IPS DF 19.7 (cell line): Measurements from ENCODE around the gene PHC2.

ENCODE experiments used
- DNase-seq: peaks from one replicate; pipeline ENCODE4 v3.0.0-alpha.2; 2013; ENCODE audit warnings: low read depth, low spot score

Gene PHC2

DNA sequence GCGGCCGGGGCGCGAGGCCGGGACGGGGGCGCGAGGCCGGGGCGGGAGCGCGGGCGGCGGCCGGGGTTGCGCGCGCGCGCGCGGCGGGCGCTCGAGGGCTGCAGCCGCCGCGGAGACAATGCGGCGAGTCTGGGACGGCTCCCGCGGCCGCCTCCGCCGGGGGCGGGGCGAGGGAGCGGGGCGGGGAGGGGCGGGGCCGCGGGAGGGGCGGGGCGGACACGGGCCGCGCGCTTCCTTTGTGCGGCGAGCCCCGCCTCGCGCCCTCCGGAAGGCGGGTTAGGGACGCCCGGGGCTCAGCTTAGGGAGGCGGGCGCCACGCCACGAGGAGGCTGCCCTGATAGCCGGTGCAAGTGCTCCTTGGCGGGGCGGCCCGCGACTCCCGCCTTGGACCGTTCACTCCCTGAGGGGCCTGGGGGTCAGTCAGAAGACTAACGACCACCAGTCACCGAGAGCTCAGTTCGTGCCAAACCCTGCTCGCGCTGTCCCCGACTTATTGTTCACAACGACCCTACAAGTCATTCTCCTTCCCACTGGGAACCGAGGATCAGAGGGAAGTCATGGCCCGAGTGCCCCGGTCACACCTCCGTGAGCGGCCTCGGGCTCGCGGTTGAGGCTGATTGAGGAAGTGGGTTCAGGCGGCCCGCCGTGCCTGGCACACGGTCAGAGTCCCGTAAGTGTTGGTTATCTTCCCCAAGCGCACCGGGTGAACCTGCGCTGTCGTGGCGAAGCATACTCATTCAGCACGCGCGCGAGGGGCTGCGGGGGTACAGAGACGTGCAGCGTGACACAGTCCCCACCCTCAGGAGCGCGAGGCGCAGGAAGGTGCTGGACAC is 80.9 kb downstream of the PHC2 start:
- DNase-seq, result no peak

DNA sequence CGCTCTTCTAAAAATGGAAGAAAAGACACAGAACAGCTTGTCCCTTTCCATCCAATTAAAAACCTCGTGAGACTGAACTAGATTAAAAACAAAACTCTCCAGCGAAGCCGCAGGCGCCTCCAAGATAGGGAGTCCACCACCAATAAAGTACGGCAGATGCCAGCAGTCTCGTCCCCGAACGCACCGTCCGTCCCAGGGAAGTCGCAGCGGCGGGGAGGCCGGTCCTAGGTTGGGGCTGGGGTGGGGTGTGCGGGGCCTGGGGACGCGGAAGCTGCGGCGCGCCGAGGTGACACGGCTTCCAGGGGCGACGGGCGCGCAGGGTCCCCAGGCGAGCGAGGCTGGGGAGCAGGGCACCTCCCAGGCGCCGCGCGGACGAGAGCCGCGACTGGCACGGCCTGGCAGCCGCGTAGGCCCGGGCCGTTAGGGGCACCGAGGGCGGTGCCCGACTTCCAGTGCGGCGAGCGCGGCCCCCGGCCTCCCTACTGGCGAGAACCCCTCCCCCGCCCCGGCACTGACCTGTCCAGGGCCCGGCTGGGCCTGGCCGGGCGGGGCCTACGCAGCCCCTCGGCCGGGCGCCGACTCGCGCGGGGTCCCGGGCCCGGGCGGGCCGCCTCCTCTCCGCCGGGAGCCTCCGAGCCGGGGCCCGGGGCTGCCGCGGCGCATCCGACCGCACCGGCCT is 81.7 kb downstream of the PHC2 start:
- DNase-seq, result no peak

DNA sequence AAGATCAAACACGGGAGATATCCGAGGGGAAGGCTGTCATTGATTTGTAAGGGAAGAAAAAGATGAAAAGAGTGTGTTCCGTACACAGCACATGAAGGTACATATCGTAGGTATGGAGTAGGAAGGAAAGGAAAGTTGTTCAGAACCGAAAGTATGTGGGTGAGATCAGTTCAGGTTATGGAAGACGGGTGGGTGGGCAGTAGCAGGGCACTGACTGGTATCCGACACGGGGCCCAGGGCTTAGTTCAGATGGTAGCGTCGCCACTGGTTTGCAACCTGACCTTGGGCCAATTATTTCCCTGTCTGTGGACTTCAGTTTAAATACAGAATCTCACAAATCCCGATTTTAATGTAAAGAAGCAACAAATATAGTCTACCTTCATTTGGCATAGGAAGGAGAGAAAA is 82.2 kb downstream of the PHC2 start:
- DNase-seq, result no peak

DNA sequence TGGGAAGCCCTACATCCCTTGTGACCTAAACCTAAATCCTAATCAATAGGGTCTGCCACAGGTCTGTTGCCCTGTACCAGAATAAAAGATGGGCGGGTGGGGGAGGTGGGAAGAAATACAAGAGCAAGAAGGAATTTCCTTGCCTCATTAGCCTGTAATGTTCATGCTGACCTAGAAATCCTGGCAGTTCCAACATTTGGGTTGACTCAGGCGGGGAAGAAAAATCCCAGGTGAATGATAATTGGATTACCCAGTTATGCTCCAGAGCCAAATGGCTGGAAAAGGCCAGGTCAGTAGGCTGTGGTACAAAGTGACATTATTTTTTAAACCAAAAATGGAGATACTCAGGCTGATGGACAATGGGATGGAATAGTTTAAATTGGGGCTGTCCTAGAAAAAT is 82.7 kb downstream of the PHC2 start:
- DNase-seq, result no peak

- DNase-seq, result no peak
These were observed 83.3 kb downstream of the PHC2 start for GRCh38 chr1:33347650-33347992.

GRCh38 chr1:33346927-33347649 is 83.8 kb downstream of the PHC2 start:
- DNase-seq, result no peak

DNA sequence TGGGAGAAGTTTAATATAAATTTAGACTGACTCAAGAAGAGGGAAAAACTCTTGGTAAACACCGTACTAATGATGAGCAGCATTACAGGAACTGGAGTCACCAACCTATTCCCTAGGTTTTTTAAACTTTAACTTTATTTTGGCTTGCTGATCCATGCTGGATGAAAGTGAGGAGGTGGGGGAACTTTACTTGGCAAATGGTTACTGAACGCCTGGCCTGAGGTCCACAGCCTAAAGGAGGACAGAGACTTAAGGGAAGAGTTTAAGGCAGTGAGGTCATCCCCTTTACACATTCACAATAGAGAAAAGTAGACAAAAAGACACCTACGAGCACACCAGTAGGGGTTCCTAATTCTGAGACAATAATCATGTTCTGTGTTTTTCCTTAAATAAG is 84.4 kb downstream of the PHC2 start:
- DNase-seq, result no peak

- DNase-seq, result no peak
These were observed 85.9 kb downstream of the PHC2 start for GRCh38 chr1:33344896-33345560.

- no peak for DNase-seq
These were observed 87.4 kb downstream of the PHC2 start for GRCh38 chr1:33343539-33343938.

GRCh38 chr1:33342041-33342723 is 88.7 kb downstream of the PHC2 start:
- peak; percentile 48 for DNase-seq

GRCh38 chr1:33341190-33341589 is 89.7 kb downstream of the PHC2 start:
- DNase-seq, result no peak

DNA sequence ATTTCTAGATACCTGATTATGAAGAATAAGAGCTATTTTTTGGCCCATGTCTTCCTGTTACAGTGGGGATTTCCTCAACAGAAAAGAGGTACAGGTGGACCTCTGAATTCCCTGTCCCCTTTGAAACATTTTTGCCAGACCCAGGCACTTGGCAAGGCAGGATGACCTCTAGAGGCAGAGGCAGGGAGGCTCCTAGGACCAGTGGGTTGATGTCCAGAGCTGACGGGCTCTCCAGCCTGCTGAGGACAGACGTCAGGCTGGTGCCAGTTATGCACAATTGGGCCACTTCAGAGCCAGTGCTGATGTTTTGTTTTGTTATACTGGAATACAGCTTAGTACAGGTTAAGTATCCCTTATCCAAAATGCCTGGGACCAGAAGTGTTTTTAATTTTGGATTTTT is 91.5 kb downstream of the PHC2 start:
- no peak for DNase-seq

DNA sequence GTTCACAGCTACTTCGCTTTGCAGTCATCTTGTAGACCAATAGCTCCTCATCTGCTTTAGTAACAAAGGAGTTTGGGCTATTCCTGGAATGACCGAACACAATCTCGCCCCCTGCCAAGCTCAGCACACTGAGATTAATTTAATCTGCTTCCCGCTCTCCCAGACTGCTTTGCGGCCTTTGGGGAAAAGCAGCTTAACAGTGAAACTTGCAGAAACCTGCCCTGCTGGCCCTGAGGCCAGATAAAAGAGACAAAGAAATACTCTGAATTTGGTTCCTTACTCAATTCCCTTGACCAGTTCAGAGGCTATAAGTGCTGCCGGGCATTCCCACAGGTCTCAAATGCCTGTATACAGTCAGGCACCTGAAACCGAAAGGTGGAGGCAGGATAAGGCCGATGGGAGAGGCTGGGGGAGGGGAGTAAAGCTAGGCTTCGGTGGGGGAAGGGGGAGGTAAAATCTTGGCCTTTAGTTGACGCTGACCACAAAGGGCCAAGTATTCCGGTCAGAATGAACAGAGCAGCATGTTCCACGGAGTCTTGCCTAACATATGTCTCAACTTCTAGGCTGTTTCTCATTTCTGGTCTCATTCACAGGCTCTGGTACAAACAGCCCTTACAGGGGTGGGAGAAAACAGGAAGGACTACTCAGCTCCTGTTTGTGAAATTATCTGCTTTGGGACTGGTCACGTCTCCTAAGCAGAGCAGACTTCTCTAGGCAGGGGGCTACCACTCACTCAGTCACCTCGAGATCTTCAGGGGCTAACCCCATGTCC is 92.3 kb downstream of the PHC2 start:
- no peak for DNase-seq

- no peak for DNase-seq
These were observed 92.9 kb downstream of the PHC2 start for GRCh38 chr1:33338048-33338439.

- no peak for DNase-seq
These were observed 93.5 kb downstream of the PHC2 start for GRCh38 chr1:33337441-33337840.

- no peak for DNase-seq
These were observed 94.3 kb downstream of the PHC2 start for GRCh38 chr1:33336580-33336979.

GRCh38 chr1:33335020-33335419 is 95.9 kb downstream of the PHC2 start:
- no peak for DNase-seq

- DNase-seq, result no peak
These were observed 96.8 kb downstream of the PHC2 start for GRCh38 chr1:33334081-33334552.

- DNase-seq, result no peak
These were observed 98.0 kb downstream of the PHC2 start for GRCh38 chr1:33332881-33333280.

- DNase-seq, result no peak
These were observed 98.5 kb downstream of the PHC2 start for GRCh38 chr1:33332357-33332789.
